HG02852 (cell line): ENCODE data around the gene PSMA6.
"Not testable (repeated sequence)": the region's sequence is repeated elsewhere in the genome, so short reads cannot be mapped to it uniquely, and the experiment has no call there.

ENCODE experiments used
- ATAC-seq: cut with Tn5 transposase; IDR thresholded peaks from one replicate; pipeline ENCODE4 v1.9.1; 2021; ENCODE audit warnings: mild to moderate bottlenecking, moderate library complexity; ENCODE audit not compliant: unreplicated experiment

The PSMA6 gene

DNA sequence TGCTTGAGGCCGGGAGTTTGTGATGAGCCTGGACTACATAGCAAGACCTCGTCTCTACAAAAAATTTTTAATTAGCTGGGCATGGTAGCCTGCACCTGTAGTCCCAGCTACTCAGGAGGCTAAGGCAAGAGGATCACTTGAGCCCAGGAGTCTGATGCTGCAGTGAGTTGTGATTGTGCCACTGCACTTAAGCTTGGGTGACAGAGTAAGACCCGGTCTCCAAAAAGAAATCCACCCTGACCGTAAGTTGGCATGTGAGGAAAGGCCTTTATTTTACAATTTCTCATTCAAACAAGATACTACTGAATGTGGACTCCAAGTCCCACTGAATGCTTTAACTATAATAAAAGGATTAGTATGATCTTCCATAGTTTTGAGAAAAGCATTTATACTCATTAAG lies 27.3 kb downstream of the PSMA6 start:
- no peak for ATAC-seq

DNA sequence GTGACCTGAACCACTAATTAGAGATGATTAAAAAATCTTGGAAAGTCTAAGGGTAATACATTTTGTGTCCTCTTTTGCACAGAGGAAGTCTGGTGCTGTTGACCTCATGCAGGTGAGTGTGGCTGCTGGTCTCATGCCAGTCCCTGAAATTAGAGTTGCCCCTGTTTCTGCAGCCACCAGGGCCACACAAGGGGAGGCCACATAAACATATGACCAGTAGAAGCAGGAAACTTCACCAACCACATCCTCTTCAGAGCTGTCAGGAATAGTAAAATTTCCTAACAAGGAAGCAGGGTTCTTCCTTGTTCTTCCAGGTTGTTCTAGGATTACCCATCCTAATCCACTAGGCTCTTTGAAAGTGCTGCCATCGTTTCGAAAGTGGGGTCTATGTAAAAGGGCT lies 28.3 kb downstream of the PSMA6 start:
- ATAC-seq: no peak

DNA sequence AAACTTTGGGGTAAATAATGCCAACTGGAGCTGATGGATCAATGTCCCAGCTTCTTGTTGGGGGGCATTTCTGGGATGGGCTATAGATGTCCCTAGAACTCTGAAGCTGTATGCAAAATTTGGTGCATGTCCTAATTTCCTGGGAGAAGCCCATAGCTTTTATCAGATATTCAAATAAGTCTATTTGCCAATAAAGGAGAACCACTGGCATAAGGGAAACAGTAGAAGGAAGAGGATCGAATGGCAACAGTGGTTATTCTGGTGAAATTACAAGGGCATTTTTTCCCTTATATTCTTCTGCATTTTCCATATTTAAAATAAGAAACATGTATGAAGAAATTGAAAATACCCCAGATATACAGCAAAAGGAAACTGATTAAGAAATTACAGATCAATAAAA lies 34.2 kb downstream of the PSMA6 start:
- ATAC-seq: no peak

DNA sequence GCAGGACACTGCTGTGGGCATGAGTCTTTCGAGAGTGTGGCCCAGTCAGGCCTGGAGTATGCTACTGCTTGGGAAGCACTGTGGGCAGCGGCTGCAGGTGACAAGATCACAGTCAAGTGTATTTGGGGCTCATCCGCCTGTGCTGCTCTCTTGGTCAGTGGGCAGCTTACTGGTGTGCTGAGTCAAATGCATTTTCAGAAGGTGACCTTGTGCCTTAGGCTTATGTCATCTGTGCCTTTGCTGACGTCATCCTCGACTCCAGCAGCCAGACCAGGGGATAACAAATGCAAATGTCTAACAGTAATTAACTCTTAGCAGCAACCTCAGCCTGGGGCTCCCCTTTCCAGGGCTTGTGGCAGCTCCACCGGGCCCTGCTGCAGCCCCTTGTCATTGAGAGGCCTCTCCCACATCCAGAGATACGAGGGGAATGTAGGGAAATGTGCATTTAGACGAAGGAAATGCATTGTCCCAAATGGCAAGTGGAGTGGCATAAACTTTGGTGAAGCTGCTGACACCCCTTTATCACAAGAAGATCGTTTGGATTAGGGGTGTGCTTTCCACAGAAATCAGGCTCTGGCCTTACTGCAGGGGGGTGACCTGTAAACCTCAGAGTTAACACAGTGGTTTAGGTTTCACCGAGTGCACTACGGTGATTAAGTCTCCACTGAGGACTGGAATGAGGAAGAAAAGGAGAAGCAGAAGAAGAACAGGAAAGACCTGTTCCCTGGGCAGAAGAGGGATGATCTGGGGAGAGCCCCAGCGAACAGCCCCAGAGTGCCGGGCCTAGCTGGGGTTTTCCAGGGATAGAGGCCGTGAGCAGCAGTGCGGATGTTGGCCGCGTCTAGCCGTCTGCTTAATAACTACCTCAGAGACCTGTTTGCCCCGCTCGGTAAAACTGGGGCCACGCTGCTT lies 39.7 kb downstream of the PSMA6 start:
- ATAC-seq: peak; percentile 66

DNA sequence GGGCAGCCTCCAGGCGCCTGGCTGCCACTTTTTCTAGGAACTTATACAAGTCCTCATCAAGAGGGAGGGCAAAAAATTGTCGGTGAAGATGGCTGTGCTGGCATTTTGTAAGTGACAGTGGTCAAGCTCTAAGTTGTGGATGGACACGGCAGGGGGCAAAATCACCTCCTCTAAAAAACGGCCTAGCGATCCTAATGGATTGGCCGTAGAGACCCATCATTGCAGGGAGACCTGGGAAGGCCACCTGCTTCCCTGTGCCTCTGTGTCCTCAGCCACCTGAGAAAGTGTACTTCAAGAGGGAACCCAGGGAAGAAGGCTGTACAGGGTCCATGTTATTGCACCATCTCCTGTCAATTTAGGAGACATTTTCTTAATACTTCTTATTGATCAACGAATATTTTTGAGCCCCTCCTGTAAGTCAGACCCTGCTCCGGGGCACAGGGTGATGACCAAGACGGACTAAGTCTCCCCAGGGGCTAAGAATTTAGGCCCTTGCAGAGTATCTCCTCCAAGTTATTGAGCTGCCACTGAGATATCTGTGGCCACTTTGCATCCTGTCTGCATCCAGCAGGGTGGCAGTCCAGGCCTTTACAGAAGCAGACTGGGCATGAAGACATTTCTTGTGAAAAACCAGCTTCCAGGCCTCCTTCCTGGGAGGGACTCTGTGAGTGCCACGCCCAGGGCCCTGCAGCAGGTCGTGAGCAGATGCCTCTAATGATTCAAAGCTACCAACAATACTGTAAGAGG lies 40.5 kb downstream of the PSMA6 start:
- no peak for ATAC-seq

- no peak for ATAC-seq
Measured at GRCh38 chr14:35333264-35333730, 41.1 kb downstream of the PSMA6 start.

- ATAC-seq: no peak
Measured at GRCh38 chr14:35333797-35334743, 41.9 kb downstream of the PSMA6 start.

- ATAC-seq: no peak
Measured at GRCh38 chr14:35335388-35336092, 43.4 kb downstream of the PSMA6 start.

DNA sequence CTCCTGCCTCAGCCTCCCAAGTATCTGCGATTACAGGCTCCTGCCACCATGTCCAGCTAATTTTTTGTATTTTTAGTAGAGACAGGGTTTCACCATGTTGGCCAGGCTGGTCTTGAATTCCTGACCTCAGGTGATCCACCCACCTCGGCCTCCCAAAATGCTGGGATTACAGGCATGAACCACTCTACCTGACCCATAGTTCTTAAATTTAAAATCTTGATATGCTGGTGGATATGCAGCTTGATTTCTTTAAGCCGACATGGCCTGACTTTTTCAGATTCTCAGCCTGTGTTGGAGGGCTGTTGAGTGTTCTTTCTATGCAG lies 44.0 kb downstream of the PSMA6 start:
- not testable (repeated sequence) for ATAC-seq

GRCh38 chr14:35336494-35337268 lies 44.5 kb downstream of the PSMA6 start:
- ATAC-seq: no peak

DNA sequence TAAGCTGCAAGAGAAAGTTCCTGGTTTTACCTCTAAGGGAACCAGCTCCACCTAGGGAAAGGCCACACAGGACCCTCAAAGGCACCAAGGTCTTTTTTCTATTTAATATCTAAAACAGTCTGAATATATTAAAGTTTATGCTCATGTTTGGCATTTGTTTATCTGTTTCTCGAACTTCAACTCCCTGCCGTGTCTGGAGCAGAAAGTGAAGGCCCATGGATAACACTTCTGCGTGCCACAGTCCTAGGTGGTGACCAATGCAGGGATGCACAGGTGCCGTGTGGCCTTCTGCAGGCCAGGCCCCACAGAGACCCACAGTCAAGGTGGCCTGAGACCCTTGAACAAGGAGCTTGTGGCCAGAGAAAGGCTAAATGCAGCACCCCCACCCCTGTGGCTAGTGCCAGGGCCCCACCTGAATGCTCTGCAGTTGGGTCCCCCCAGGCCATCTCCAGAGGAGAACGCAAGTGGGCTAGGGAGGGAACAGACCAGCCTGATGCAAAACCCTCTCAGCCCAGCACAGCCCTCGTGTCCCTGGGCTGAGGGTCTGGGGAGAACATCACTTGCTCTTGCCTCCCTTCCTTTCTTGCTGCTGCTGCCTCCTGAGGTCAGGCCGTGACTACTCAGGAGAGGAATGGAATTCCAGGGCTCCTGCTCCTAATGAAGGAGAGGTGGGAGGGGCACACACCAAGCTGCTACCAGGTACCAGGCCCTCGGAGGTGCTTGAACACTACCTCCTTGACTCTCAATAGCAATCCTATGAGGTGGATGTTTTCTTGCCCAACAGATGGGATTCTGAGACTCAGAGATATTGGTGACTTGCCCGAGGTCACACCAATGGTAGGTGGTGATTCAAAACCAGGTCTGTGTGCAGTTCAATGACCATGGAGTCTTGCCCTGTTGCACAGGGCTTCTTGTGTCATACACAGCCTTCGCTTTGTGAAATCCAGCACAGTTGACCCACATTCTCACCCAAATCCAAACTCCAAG lies 45.4 kb downstream of the PSMA6 start:
- ATAC-seq: no peak

DNA sequence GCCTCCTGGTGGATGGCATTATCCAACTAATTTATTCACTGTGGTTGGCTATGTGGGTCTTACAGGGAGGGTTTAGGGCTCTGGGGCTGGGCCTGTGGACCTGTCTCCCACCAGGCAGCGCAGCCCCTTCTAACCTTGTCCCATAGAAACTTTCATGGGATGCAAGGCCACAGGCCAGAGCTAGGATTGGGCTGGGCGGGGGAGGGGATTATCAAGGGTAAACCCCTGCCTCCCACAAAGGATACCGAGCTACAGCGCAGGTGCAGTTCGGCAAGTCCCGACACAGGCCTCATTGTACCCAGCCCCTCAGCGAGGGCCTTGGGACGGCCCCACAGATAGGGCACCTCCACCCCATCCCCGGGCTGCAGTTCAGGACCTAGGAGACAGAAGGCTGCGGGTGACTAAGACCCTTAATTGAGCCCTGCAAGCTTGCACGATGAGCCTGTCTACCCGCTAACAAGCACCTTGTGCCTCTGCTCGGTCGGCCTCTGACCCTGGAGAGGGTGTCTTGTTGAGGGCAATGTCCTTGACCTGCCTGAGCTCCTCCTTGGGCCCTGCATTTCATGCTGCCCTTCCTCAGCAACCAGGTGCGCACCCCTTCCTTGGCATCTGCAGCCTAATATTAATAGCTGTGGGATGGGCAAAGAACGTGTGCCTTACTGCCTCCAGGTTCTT lies 46.7 kb downstream of the PSMA6 start:
- no peak for ATAC-seq

- peak; percentile 73 for ATAC-seq
Measured at GRCh38 chr14:35339761-35340406, 47.7 kb downstream of the PSMA6 start.

DNA sequence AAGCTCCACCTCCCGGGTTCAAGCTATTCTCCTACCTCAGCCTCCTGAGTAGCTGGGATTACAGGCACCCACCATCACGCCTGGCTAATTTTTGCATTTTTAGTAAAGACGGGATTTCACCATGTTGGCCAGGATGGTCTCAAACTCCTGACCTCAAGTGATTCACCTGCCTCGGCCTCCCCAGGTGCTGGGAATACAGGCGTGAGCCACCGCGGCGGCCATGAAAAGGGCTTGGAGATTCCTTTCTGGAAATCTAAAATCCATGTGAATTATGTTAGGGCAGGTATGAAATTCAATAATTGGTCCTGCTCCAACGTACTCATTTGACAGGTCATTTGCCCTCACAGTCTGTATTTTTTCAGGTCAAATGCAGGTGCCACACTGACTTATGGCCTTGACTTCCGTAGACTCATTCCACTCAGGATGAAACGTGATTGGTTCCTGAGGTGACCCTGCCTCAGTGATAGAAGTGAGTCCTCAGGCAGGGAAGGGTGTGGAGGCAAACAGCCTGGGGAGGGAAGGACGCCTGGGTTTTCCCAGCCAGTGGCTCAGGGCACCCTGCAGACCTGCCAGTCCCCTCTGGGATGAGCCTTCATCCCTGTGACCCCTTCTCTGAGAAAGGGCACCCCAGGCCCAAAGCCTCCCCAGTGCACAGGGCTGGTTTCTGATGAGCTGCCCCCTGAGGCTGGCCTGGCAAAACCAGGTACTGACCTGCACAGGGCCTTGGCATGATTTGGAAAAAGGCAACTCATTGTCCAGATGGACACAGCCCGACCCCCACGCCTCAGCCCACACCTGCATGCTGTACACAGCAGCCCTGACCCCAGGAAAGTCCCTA lies 48.7 kb downstream of the PSMA6 start:
- no peak for ATAC-seq

DNA sequence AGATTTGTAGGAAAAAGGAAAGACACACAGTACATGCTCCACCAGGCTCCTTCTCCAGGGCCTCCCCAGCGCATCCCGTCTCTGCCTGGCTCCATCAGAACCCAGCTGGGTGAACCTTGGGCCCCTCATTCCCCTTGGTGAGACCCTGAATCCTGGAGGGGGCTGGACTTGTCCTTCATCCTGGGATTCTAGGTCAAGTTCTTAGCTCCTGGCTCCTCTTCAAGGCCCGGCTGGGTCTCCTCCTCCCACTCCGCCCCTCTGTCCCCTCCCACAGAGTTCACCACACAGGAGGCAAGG lies 49.2 kb downstream of the PSMA6 start:
- ATAC-seq: no peak

DNA sequence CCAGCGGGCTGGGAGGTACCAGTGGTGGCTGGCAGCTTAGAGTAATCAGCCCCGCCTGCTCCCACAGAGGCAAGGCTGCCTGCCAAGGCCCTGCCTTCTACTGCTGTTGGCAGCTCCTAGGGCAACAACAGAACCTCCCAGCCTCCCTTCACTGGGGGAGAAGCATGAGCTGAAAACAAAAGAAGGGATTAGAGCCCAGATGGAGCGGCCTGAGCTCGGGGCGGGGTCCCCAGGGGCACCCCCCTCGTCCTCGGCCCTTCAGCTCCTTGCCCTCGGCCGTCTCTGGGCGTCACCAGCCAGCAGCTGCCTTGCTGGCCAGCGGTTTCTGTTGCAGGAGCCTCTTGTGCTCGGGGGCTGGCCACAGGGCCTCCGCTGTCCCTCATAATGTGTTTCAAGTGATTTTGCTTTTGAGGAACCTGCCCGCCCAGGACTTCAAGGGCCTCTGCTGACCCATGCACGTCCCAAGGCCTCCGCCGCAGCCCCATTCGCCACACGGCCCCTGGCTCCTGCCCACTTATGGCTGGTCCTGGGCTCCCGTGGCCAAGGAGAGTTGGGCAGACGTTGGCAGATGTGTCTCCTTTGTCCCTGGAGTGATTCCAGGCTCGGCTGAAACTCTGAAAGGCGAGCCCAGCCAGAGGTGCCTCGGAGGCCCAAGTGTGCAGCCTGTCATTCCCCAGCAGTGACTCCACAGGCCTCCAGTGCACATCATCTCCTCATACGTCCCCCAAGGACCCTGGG lies 49.7 kb downstream of the PSMA6 start:
- no peak for ATAC-seq
